Measurements from ENCODE around the gene TBC1D19. TPM values are rescaled to one million over a fixed set of nuclear protein-coding genes. Genes with fewer than 3 reads are reported as not detected.

TBC1D19 gene
- total RNA-seq, 1 experiment from 2014 or later = 12.8 TPM

DNA sequence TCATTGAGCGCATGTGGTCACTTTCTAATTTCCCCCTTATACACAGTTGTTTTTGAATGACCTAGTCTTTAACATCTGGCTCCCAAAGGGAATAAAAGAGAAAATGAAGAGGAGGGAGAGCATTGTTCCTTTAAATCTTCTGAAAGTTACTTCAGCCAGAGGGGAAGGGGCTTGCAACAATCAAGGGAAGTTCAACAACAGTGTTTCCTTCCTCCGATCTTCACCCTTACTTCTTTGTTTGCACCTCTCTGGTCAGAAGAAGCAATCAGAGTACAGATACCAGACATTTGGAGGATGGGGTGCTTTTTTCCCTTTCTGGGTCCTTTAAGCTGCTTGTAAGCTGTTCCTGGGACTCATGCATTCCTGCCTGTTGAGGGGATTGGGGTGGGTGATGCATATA is 125.4 kb downstream of the TBC1D19 start:
- Histone ChIP-seq H3K9me2 (ENCODE audit: insufficient read depth) (no peaks in the 10 kb centered on the region), H3K4me2 (no peak overlapping the region), H4K20me1 (ENCODE audit: insufficient read depth) (no peaks in the 10 kb centered on the region), H3K36me3 (ENCODE audit: low read depth) (no peaks in the 10 kb centered on the region), H3K27ac (no peak overlapping the region), H3K79me2 (ENCODE audit: low read depth) (no peaks in the 10 kb centered on the region), H3K9me3 (ENCODE audit: insufficient read depth, low read depth) (no peaks in the 10 kb centered on the region), H3K4me1 (replicated peaks; ENCODE audit: insufficient read depth) (no peaks in the 10 kb centered on the region), H3K4me3 (no peak overlapping the region), H2AFZ (no peak overlapping the region), H3F3A (ENCODE audit: insufficient read depth, low read depth) (no peaks in the 10 kb centered on the region), H3K27me3 (ENCODE audit: insufficient read depth, low read depth) (no peaks in the 10 kb centered on the region)
- no peak for TF ChIP-seq EZH2 (IDR thresholded peaks at IDR 0.05; ENCODE audit: low read depth)
- TF ChIP-seq, protein P1, sequence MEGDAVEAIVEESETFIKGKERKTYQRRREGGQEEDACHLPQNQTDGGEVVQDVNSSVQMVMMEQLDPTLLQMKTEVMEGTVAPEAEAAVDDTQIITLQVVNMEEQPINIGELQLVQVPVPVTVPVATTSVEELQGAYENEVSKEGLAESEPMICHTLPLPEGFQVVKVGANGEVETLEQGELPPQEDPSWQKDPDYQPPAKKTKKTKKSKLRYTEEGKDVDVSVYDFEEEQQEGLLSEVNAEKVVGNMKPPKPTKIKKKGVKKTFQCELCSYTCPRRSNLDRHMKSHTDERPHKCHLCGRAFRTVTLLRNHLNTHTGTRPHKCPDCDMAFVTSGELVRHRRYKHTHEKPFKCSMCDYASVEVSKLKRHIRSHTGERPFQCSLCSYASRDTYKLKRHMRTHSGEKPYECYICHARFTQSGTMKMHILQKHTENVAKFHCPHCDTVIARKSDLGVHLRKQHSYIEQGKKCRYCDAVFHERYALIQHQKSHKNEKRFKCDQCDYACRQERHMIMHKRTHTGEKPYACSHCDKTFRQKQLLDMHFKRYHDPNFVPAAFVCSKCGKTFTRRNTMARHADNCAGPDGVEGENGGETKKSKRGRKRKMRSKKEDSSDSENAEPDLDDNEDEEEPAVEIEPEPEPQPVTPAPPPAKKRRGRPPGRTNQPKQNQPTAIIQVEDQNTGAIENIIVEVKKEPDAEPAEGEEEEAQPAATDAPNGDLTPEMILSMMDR (conservative IDR thresholded peaks at IDR 0.05) = no peak
- POLR2A ChIA-PET (ENCODE audit: unreplicated experiment) = no interaction called here
- intact Hi-C loops (cut with micrococcal nuclease; ENCODE audit: unreplicated experiment) = no loop called here
- no peak for DNase-seq
- CTCF ChIA-PET = no interaction called here
- no TSS peak for BruUV-seq (replicated peaks)

DNA sequence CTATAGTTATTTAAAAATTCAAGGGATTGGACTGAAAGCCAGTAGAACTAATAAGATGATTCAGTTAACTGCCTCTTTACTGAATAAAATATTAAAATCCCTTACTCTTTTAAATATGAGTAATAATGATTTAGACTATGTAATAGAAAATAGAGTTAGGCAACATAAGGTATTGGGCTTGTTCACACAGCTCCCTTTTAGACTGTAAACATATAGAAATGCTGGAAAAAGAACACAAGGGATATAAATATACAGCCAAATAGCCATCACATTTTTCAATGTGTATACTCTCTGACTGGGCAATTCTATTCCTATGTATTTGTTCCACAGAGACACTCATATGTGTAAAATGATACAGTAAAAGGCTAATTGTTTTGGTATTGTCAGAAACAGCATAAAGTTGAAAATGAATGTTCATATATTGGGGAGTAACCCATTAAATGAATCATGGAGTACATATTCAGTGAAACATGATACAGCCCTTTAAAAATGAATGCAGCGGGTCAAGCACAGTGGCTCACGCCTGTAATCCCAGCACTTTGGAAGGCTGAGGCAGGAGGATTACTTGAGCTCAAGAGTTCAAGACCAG is 129.8 kb downstream of the TBC1D19 start:
- no peak overlapping the region for H3K27ac ChIP-seq
- H3K4me3 ChIP-seq = no peak overlapping the region
- H3K79me2 ChIP-seq (ENCODE audit: low read depth) = no peaks in the 10 kb centered on the region
- POLR2A ChIA-PET (ENCODE audit: unreplicated experiment) = no interaction called here
- TF ChIP-seq, protein P1 (conservative IDR thresholded peaks at IDR 0.05) = no peak
- TF ChIP-seq EZH2 (IDR thresholded peaks at IDR 0.05; ENCODE audit: low read depth) = no peak
- H4K20me1 ChIP-seq (ENCODE audit: insufficient read depth) = no peaks in the 10 kb centered on the region
- H3K4me1 ChIP-seq (replicated peaks; ENCODE audit: insufficient read depth) = no peaks in the 10 kb centered on the region
- CTCF ChIA-PET = no interaction called here
- H2AFZ ChIP-seq = no peak overlapping the region
- H3F3A ChIP-seq (ENCODE audit: insufficient read depth, low read depth) = no peaks in the 10 kb centered on the region
- intact Hi-C loops (cut with micrococcal nuclease; ENCODE audit: unreplicated experiment) = loop anchor here (10.0 kb wide), 1 partner anchor 289 kb away; no protein-coding TSS in a partner anchor
- DNase-seq = no peak
- no peaks in the 10 kb centered on the region for H3K36me3 ChIP-seq (ENCODE audit: low read depth)
- no peak overlapping the region for H3K4me2 ChIP-seq
- H3K9me2 ChIP-seq (ENCODE audit: insufficient read depth) = no peaks in the 10 kb centered on the region
- H3K9me3 ChIP-seq (ENCODE audit: insufficient read depth, low read depth) = no peaks in the 10 kb centered on the region
- no TSS peak for BruUV-seq (replicated peaks)
- no peaks in the 10 kb centered on the region for H3K27me3 ChIP-seq (ENCODE audit: insufficient read depth, low read depth)

DNA sequence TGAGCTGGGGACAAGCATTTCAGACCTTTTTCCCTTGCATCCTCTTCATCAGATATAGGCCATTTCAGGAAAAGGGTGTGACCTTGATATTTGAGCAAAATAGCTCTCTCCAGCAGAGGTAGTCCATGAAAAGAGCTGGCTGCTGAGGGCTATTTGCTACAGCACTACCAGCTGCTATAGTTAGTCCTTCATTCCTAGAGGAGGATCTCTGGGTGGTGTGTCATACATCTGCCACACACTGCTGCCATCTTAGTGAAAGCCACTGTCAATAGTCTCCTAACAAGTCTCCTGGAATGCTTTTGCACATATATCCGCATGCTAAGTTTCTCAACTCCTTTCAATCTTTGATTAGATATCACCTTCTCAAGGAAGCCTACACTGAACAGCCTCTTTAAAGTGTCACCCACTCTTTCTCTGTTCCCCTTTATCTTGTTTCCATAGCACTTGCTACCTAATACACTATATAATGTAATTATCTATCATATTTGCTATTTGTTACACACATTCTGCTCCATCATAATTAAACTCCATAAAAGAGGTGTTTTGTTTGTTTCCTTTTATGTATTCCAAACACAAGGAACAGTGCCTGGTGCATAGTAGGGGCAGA is 131.9 kb downstream of the TBC1D19 start:
- Histone ChIP-seq H3F3A (ENCODE audit: insufficient read depth, low read depth) (no peaks in the 10 kb centered on the region), H3K27ac (no peak overlapping the region), H3K4me1 (replicated peaks; ENCODE audit: insufficient read depth) (no peaks in the 10 kb centered on the region), H3K36me3 (ENCODE audit: low read depth) (no peaks in the 10 kb centered on the region), H3K9me2 (ENCODE audit: insufficient read depth) (no peaks in the 10 kb centered on the region), H3K79me2 (ENCODE audit: low read depth) (no peaks in the 10 kb centered on the region), H4K20me1 (ENCODE audit: insufficient read depth) (no peaks in the 10 kb centered on the region), H3K9me3 (ENCODE audit: insufficient read depth, low read depth) (no peaks in the 10 kb centered on the region), H3K4me2 (no peak overlapping the region), H3K4me3 (no peak overlapping the region), H3K27me3 (ENCODE audit: insufficient read depth, low read depth) (no peaks in the 10 kb centered on the region), H2AFZ (no peak overlapping the region)
- ChIA-PET CTCF (no interaction called here), POLR2A (ENCODE audit: unreplicated experiment) (no interaction called here)
- BruUV-seq (replicated peaks) = no TSS peak
- intact Hi-C loops (cut with micrococcal nuclease; ENCODE audit: unreplicated experiment) = loop anchor here (10.0 kb wide), 1 partner anchor 291 kb away; no protein-coding TSS in a partner anchor
- no peak for DNase-seq
- TF ChIP-seq, protein P1 (conservative IDR thresholded peaks at IDR 0.05) = no peak
- TF ChIP-seq EZH2 (IDR thresholded peaks at IDR 0.05; ENCODE audit: low read depth) = no peak
